ENCODE data around the gene FHL3. TPM values are rescaled to one million over a fixed set of nuclear protein-coding genes. Genes with fewer than 3 reads are reported as not detected.
A peak's percentile ranks its signal among the peaks of the same experiment; 100 is the strongest.

The FHL3 gene
- total and polyA plus RNA-seq, 2 of the 8 experiments (the other 6 are each of a cell fraction or from before 2014, with no cell fraction given), result 14.3 to 35.6 TPM

DNA sequence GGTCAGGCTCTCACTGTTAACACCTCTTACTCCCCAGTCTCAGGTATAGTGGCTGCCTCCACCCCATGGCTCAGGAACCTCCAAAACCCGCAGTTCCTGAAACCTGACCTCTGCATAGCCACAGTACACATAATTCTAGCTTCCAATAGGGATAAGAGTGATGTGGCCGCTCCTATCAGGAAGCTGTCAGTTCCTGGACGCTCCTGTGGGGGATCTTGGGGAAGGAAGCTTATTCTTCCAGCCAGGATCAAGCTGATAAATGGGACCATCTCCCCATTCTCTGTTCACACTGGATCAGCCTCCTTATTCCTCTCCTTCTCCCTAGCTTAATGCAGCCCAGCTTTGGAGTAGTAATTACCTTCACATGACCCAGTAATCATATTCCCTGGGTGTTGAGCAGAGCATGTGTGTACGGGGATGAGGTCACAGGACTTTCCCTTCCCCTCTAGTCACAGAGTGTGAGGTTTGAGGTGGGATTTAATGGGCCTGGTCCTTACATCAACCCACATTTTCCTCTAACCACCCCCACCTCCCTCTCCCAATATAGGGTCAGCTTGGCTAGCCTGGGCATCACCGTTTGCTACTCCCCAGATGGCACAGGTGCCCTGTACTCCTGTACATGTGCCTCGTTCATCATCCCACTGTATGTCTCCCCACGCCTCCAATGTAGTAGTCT is 48.2 kb upstream of the FHL3 start:
- Histone ChIP-seq H3K9me3 (ENCODE audit: insufficient read depth in 2 of 2, low read depth in 1 of 2, low read length in 1 of 2) (no peaks in the 10 kb centered on the region), H3K27me3 (replicated peaks in 1 of 4; ENCODE audit: control insufficient read depth in 3 of 4, extremely low read depth in 1 of 4, insufficient read depth in 3 of 4, low read length in 3 of 4) (peaks cover 0 to 5% (median 2%) of the 10 kb centered on the region in 4 experiments; a peak in 4 of 7 replicates), H4K20me1 (replicated peaks in 1 of 2; ENCODE audit: control insufficient read depth in 1 of 2, insufficient read depth in 2 of 2, low read length in 2 of 2) (peaks cover 4% of the 10 kb centered on the region in 2 experiments), H3K4ac (replicated peaks; ENCODE audit: insufficient read length, low read depth, low read length) (no peak overlapping the region), H2BK20ac (ENCODE audit: low read length) (no peak overlapping the region), H3K27ac (ENCODE audit: low read depth, low read length) (no peak overlapping the region), H3K23ac (ENCODE audit: insufficient read length) (no peak overlapping the region), H3K9ac (replicated peaks in 1 of 4; ENCODE audit: extremely low read depth in 1 of 4, low read depth in 3 of 4, low read length in 3 of 4) (no peak overlapping the region), H2BK5ac (ENCODE audit: low read depth, low read length) (no peak overlapping the region), H2AFZ (ENCODE audit: low read length) (no peak overlapping the region), H3K23me2 (ENCODE audit: low read depth, low read length) (0 out of 2 replicates have a peak, but pooled peaks cover 2% of the 10 kb centered on the region), H3K4me2 (ENCODE audit: insufficient read depth in 1 of 2, low read depth in 2 of 2, low read length in 2 of 2) (peak overlapping the region; percentile 33 to 39; a peak in 3 of 4 replicates), H3K56ac (replicated peaks; ENCODE audit: insufficient read length, low read depth, low read length) (no peak overlapping the region), H4K91ac (replicated peaks; ENCODE audit: insufficient read length, low read length) (no peak overlapping the region), H3K79me1 (ENCODE audit: low read depth, low read length) (peaks cover 6% of the 10 kb centered on the region), H2BK120ac (replicated peaks; ENCODE audit: low read depth, low read length) (no peak overlapping the region), H3K79me2 (ENCODE audit: control insufficient read depth in 1 of 2, insufficient read depth in 2 of 2, low read length in 2 of 2) (peaks cover 0 to 6% of the 10 kb centered on the region in 2 experiments; a peak in 1 of 4 replicates), H3K36me3 (ENCODE audit: control insufficient read depth in 2 of 4, insufficient read depth in 4 of 4, low read length in 3 of 4) (no peaks in the 10 kb centered on the region), H3K14ac (ENCODE audit: insufficient read length) (no peak overlapping the region), H4K8ac (ENCODE audit: extremely low read depth, insufficient read depth, low read length) (no peak overlapping the region), H3K4me1 (replicated peaks in 1 of 4; ENCODE audit: control insufficient read depth in 3 of 4, insufficient read depth in 4 of 4, low read length in 3 of 4) (peaks cover 0 to 14% (median 8%) of the 10 kb centered on the region in 4 experiments), H2AK5ac (ENCODE audit: low read depth, low read length) (no peak overlapping the region), H4K5ac (ENCODE audit: insufficient read length, low read depth, low read length) (no peak overlapping the region), H2BK12ac (ENCODE audit: low read depth, low read length) (no peak overlapping the region), H3K18ac (ENCODE audit: extremely low read depth, low read length) (no peak overlapping the region), H3K4me3 (ENCODE audit: extremely low read depth in 1 of 4, insufficient read depth in 2 of 4, low read depth in 3 of 4, low read length in 4 of 4) (no peak overlapping the region), H2BK15ac (ENCODE audit: low read length) (no peak overlapping the region)
- FAIRE-seq (no peak), DNase-seq (ENCODE audit: low read depth in 1 of 2, low spot score in 2 of 2) (no peak)
- ChIA-PET POLR2A (ENCODE audit: partially characterized antibody) (interaction anchor here (0.6 to 1.9 kb wide), 9 partner anchors 10 to 379 kb away, joined by 3 to 5 read pairs (median 3); no protein-coding TSS in a partner anchor), CTCF (ENCODE audit: partially characterized antibody) (interaction anchor here (0.8 to 18.0 kb wide), 13 partner anchors 8 to 473 kb away, joined by 3 to 212 read pairs (median 3); no protein-coding TSS in a partner anchor)
- WGBS, 2 experiments (ENCODE audit: extremely low coverage in 1 of 2, insufficient coverage in 1 of 2, insufficient read length in 1 of 2, insufficient replicate concordance in 2 of 2, low coverage in 1 of 2, low lambda C conversion rate in 2 of 2, missing lambda C conversion rate in 1 of 2), result 64% methylated on average over 7 of the region's 7 CpGs; no CpG with 5 or more reads in 1 of the 2 experiments
- TF ChIP-seq, protein P1, sequence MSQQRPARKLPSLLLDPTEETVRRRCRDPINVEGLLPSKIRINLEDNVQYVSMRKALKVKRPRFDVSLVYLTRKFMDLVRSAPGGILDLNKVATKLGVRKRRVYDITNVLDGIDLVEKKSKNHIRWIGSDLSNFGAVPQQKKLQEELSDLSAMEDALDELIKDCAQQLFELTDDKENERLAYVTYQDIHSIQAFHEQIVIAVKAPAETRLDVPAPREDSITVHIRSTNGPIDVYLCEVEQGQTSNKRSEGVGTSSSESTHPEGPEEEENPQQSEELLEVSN (IDR thresholded peaks at IDR 0.05), result no peak
- TF ChIP-seq EGR1 (IDR thresholded peaks at IDR 0.05; ENCODE audit: borderline replicate concordance, low read depth, low read length) (no peak), TEAD4 (IDR thresholded peaks at IDR 0.05; ENCODE audit: low read depth, low read length) (no peak), RXRA (IDR thresholded peaks at IDR 0.05; ENCODE audit: insufficient read depth, low read depth, low read length) (no peak), POLR2AphosphoS5 (IDR thresholded peaks at IDR 0.05; ENCODE audit: low read depth, low read length) (no peak), PHF8 (conservative IDR thresholded peaks at IDR 0.05; ENCODE audit: low read depth, low read length) (no peak), POU5F1 (IDR thresholded peaks at IDR 0.05; ENCODE audit: low read depth, low read length) (no peak), KDM4A (IDR thresholded peaks at IDR 0.05; ENCODE audit: low read depth, low read length, severe bottlenecking) (no peak), CTCF (IDR thresholded peaks at IDR 0.05; ENCODE audit: control extremely low read depth in 1 of 3, insufficient read depth in 1 of 3, low read depth in 1 of 3, low read length in 3 of 3) (no peak)
